SK-N-SH (cell line): ENCODE results near the gene SEMA6C.

ENCODE experiments used
- CHD2 ChIP-seq: fragments of 150-350 bp; IDR thresholded peaks from 2 replicates; pipeline ENCODE4 v1.6.1; 2018; ENCODE audit warnings: low read length; ENCODE audit not compliant: partially characterized antibody
- CTCF ChIP-seq: fragments of 200-600 bp; sonication (generic); IDR thresholded peaks from 2 replicates; pipeline ENCODE4 v1.6.1; 2017; ENCODE audit warnings: antibody characterized with exemption, mild to moderate bottlenecking, moderate library complexity
- EP300 ChIP-seq, 2 experiments: IDR thresholded peaks; 2 replicates each; pipeline versions ENCODE4 v1.4.0 to v1.6.1; 2012; ENCODE audit warnings: borderline replicate concordance in 1 of 2, low read depth in 1 of 2, low read length in 1 of 2
- NFIC ChIP-seq: IDR thresholded peaks from 2 replicates; pipeline ENCODE4 v1.4.0; 2012; ENCODE audit warnings: borderline replicate concordance
- PBX3 ChIP-seq: IDR thresholded peaks from 2 replicates; pipeline ENCODE4; 2012
- POLR2AphosphoS5 ChIP-seq: IDR thresholded peaks from 2 replicates; pipeline ENCODE4 v1.6.1; 2012; ENCODE audit warnings: low read depth, low read length
- REST ChIP-seq: IDR thresholded peaks from 2 replicates; pipeline ENCODE4 v1.6.1; 2012; ENCODE audit warnings: mild to moderate bottlenecking, low read depth, low read length, moderate library complexity
- RXRA ChIP-seq: IDR thresholded peaks from 2 replicates; pipeline ENCODE4 v1.4.0; 2012; ENCODE audit warnings: low read depth, mild to moderate bottlenecking, borderline replicate concordance
- SMC3 ChIP-seq: IDR thresholded peaks from 2 replicates; pipeline ENCODE4 v1.6.1; 2012; ENCODE audit warnings: low read depth, low read length, improper control_type of control experiment
- TEAD4 ChIP-seq: IDR thresholded peaks from 2 replicates; pipeline ENCODE4 v1.4.0; 2012; ENCODE audit warnings: mild to moderate bottlenecking, borderline replicate concordance; ENCODE audit not compliant: insufficient read depth
- YY1 ChIP-seq: IDR thresholded peaks from 2 replicates; pipeline ENCODE4 v1.4.0; 2012; ENCODE audit warnings: low read depth, mild to moderate bottlenecking

GRCh38 chr1:151166505-151166956 is 20.1 kb upstream of the SEMA6C start:
- TF ChIP-seq PBX3 (no peak), TEAD4 (no peak), SMC3 (no peak), CHD2 (no peak), YY1 (no peak), CTCF (no peak), REST (0 out of 2 replicates have a peak, but pooled peaks have one; percentile 16), POLR2AphosphoS5 (no peak), RXRA (no peak), NFIC (no peak), EP300 (IDR thresholded peaks at IDR 0.05; ENCODE audit: borderline replicate concordance in 1 of 2, low read depth in 1 of 2, low read length in 1 of 2) (no peak)
